ENCODE results near the gene ZC3H7A. TPM values are rescaled to one million over a fixed set of nuclear protein-coding genes. Genes with fewer than 3 reads are reported as not detected.

The ZC3H7A gene
- total and polyA plus RNA-seq, 2 of the 4 experiments (the other 2 are of a cell fraction) = 22.2 to 53.9 TPM

GRCh38 chr16:11774065-11774626 is 22.9 kb downstream of the ZC3H7A start:
- H4K91ac ChIP-seq (ENCODE audit: insufficient read depth, low read depth, low read length) = no peak overlapping the region
- no peak overlapping the region for H3K4ac ChIP-seq (ENCODE audit: low read depth, low read length)
- H3K27ac ChIP-seq (ENCODE audit: insufficient read depth, low read length) = no peak overlapping the region
- no peak overlapping the region for H2AFZ ChIP-seq (replicated peaks; ENCODE audit: low read length, poor library complexity)
- H4K8ac ChIP-seq (ENCODE audit: low read depth in 2 of 2, low read length in 2 of 2) = no peak overlapping the region
- POLR2A ChIA-PET (ENCODE audit: unreplicated experiment) = no interaction called here
- H2BK5ac ChIP-seq (ENCODE audit: low read depth, low read length, poor library complexity, severe bottlenecking) = no peak overlapping the region
- no peak overlapping the region for H3K18ac ChIP-seq (ENCODE audit: low read depth, low read length)
- H2AK5ac ChIP-seq (ENCODE audit: low read depth, low read length) = no peak overlapping the region
- no peak overlapping the region for H3K4me3 ChIP-seq (ENCODE audit: insufficient read depth, low read depth, low read length)
- CTCF ChIA-PET = no interaction called here
- no peak overlapping the region for H3K4me2 ChIP-seq (ENCODE audit: low read depth, low read length)
- H2BK120ac ChIP-seq (ENCODE audit: low read depth, low read length) = no peak overlapping the region
- 0 out of 2 replicates have a peak, but pooled peaks cover 3% of the 10 kb centered on the region for H3K9me1 ChIP-seq (ENCODE audit: insufficient read depth, low read length)
- BruUV-seq (replicated peaks) = no TSS peak
- H2BK15ac ChIP-seq (ENCODE audit: low read depth, low read length) = no peak overlapping the region
- H3K36me3 ChIP-seq (ENCODE audit: control insufficient read depth, insufficient read depth, low read length) = peaks cover 64% of the 10 kb centered on the region
- H3K79me1 ChIP-seq (ENCODE audit: low read depth in 1 of 2, low read length in 2 of 2) = peaks cover 33 to 56% of the 10 kb centered on the region in 2 experiments
- H4K20me1 ChIP-seq (ENCODE audit: insufficient read depth, low read length) = peaks cover 2% of the 10 kb centered on the region; the same call in 1 of the 2 replicates
- H3K27me3 ChIP-seq (ENCODE audit: control insufficient read depth, insufficient read depth, low read length) = no peaks in the 10 kb centered on the region
- H4K5ac ChIP-seq (ENCODE audit: low read depth, low read length) = no peak overlapping the region
- no peak overlapping the region for H3K9ac ChIP-seq (ENCODE audit: low read depth, low read length)
- WGBS, 2 experiments (ENCODE audit: extremely low coverage in 2 of 2, insufficient read length in 1 of 2) = no CpG with 5 or more reads among the region's 3 CpGs
- DNase-seq = no peak
- in situ Hi-C loops (cut with MboI; ENCODE audit: low sequenced_read_pairs) = no loop called here
- H2AK9ac ChIP-seq (replicated peaks; ENCODE audit: low read depth, low read length, poor library complexity) = no peak overlapping the region
- H3K9me3 ChIP-seq (ENCODE audit: control insufficient read depth, insufficient read depth, low read length) = no peaks in the 10 kb centered on the region
- dilution Hi-C loops (cut with HindIII; ENCODE audit: low sequenced_read_pairs, unreplicated experiment) = no loop called here
- intact Hi-C loops (cut with micrococcal nuclease) = no loop called here
- H3K4me1 ChIP-seq (ENCODE audit: control insufficient read depth, insufficient read depth, low read length) = no peaks in the 10 kb centered on the region
- TF ChIP-seq CHD1 (IDR thresholded peaks at IDR 0.05; ENCODE audit: low read depth, low read length) (no peak), RAD21 (IDR thresholded peaks at IDR 0.05; ENCODE audit: low read length) (no peak), ELK1 (IDR thresholded peaks at IDR 0.05; ENCODE audit: borderline replicate concordance, low read depth, low read length) (no peak), BHLHE40 (IDR thresholded peaks at IDR 0.05; ENCODE audit: low read depth, low read length) (no peak), CEBPB (IDR thresholded peaks at IDR 0.05; ENCODE audit: low read depth, low read length) (no peak), CTCF (conservative IDR thresholded peaks at IDR 0.05; ENCODE audit: low read depth, low read length) (no peak), USF2 (IDR thresholded peaks at IDR 0.05; ENCODE audit: low read depth, low read length) (no peak), MAZ (IDR thresholded peaks at IDR 0.05; ENCODE audit: borderline replicate concordance, low read depth, low read length) (no peak), MXI1 (IDR thresholded peaks at IDR 0.05; ENCODE audit: borderline replicate concordance, low read depth, low read length) (no peak), SMC3 (IDR thresholded peaks at IDR 0.05; ENCODE audit: low read depth, low read length) (no peak), NFE2L2 (IDR thresholded peaks at IDR 0.05; ENCODE audit: low read depth, low read length) (no peak), RCOR1 (IDR thresholded peaks at IDR 0.05; ENCODE audit: insufficient replicate concordance, low read length) (no peak), POLR2A (IDR thresholded peaks at IDR 0.05; ENCODE audit: low read depth, low read length) (no peak), FOS (IDR thresholded peaks at IDR 0.05; ENCODE audit: low read depth, low read length) (no peak), MAFK (IDR thresholded peaks at IDR 0.05; ENCODE audit: low read depth, low read length) (no peak), RFX5 (IDR thresholded peaks at IDR 0.05; ENCODE audit: low read depth, low read length) (no peak)
- no peak overlapping the region for H2BK20ac ChIP-seq (ENCODE audit: low read depth, low read length)
- no peak overlapping the region for H3K23ac ChIP-seq (ENCODE audit: low read depth, low read length)
- no peak for ATAC-seq (ENCODE audit: low read depth)
- no peak overlapping the region for H3K56ac ChIP-seq (ENCODE audit: extremely low read depth, insufficient read depth, low read length)
- H3K14ac ChIP-seq (replicated peaks; ENCODE audit: low read depth, low read length) = no peak overlapping the region

Measured in IMR-90 (cell line).